Forelimb muscle (tissue), 1 donor: Measurements from ENCODE around the gene SGTA. TPM values are rescaled to one million over a fixed set of nuclear protein-coding genes. Genes with fewer than 3 reads are reported as not detected.

Experiments
- DNase-seq: peaks from one replicate; pipeline ENCODE4 v3.0.0-alpha.2; 2013; ENCODE audit warnings: low read depth
- polyA plus RNA-seq: library from polyadenylated mRNA; unstranded; fragments of 120-200 nt; gene quantifications from one replicate; pipeline ENCODE4 v1.2.1, GENCODE V29; 2013; ENCODE audit not compliant: insufficient read length

The SGTA gene
- polyA plus RNA-seq, 1 donor = 91.3 TPM

DNA sequence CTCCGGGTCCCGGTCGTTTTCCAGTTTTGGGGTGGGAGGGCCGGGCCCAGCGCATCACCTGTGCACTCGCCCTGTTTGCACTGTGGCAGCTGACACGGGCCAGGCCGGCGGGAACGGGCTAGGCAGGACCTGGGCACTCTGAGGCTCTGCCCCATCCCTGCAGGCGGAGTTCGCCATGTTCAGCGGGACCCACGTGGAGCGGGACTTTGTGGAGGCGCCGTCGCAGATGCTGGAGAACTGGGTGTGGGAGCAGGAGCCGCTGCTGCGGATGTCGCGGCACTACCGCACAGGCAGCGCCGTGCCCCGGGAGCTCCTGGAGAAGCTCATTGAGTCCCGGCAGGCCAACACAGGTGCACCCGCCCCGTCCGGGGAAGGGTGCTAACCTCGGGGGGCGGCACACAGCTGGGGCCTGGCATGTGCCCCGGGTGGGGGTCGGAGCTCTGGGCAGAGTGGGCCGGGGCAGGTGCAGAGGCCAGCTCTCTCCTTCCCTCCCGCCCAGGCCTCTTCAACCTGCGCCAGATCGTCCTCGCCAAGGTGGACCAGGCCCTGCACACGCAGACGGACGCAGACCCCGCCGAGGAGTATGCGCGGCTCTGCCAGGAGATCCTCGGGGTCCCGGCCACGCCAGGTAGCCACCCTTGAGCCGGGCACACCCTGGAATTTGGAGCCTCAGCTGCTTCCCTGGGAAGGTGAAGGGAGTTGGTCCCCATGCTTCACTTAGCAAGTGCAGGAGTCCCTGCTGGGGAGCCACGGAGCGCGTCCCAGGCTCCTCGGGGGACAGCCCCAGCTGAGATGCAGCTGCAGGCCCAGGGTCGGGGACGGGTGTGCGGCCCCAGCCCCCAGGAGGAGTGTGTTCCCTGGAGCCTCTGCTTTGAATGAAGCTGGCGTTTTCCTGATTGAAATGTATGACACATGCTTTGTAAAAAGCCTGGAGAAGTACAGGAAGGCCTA is 27.3 kb upstream of the SGTA start:
- no peak for DNase-seq

DNA sequence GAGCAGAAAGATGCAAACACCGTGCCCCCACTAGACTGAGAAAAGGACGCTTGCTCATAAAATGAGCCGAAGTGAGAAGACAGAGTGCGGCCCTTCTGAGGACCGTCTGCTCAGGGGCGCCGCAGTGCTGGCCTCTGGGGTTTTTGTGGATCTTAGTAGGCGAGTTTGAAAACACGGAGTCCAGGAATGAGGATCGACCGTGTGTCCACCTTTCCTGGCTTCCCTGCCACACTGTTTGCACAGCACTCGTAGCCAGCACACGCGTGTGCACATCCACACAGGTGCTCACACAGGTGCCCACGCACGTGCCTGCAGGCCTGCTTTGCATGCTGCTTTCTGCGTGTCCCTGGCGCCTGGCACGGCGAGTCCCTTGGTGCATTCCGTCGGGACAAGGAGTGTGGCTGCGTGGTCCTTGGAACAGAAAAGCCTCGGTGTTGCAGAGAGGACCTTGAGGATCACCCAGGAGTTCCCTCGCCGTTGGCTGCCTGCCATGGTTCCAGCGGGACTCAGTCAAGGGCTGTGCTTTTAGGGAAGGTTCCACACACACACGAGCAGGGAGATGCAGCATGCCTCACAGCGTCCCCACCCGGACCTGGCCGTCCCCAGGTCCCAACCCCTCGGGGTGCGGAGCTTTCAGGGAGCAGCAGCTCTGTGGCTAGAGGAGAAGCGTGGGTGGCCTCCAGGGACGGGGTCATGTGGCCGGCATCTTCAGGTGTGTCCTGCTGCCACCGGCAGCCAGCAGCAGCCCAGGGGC is 26.5 kb upstream of the SGTA start:
- DNase-seq = no peak

DNA sequence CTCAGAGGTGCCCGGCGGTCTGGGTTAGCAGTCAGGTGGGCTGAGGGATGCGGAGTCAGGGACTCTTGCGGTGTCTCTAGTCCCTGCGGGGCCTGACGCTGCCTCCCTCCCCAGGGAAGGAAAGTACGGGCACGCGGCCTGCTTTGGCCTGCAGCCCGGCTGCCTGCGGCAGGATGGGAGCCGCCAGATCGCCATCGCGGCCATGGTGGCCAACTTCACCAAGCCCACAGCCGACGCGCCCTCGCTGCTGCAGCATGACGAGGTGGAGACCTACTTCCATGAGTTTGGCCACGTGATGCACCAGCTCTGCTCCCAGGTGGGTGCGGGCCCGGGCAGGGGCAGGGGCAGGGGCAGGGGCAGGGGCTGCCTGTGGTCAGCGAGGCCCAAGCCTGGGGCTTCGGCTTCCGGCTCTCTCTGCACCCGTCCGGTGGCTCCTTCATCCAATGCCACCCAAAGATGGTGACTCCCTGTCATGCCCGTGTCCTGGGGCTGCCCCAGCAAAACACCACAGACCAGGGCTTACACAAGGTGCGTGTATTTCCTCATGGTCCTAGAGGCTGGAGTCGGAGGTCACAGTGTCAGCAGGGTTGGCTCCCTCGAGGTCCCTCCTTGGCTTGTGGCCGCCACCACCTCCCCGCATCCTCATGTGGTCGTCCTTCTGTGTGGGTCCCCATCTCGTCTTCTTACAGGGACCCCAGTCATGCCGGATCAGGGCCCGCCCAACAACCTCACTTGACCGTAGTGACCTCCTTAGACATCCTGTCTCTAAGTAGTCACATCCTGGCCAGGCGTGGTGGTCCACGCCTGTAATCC is 25.3 kb upstream of the SGTA start:
- DNase-seq = no peak

DNA sequence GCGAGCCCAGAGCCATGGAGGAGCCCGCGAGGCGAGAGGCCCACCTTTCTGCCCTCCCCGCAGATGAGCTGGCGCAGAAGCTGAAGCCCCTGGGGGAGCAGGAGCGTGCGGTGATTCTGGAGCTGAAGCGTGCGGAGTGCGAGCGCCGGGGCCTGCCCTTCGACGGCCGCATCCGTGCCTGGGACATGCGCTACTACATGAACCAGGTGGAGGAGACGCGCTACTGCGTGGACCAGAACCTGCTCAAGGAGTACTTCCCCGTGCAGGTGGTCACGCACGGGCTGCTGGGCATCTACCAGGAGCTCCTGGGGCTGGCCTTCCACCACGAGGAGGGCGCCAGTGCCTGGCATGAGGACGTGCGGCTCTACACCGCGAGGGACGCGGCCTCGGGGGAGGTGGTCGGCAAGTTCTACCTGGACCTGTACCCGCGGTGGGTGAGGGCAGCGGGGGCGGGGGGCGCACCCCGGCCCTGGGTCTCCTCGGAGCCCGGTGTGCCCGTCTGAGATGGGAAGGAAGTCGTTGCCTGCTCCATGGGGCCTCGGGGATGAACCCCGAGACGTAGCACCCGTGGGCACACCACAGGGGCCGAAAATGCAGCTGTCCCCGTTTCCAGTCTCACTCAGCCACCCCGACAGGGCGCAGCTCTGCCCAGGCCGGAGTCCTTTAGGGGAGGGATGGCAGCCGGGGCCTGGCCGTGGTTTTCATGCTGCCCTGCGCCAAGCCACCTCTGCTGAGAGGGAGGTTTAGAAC is 24.5 kb upstream of the SGTA start:
- no peak for DNase-seq

DNA sequence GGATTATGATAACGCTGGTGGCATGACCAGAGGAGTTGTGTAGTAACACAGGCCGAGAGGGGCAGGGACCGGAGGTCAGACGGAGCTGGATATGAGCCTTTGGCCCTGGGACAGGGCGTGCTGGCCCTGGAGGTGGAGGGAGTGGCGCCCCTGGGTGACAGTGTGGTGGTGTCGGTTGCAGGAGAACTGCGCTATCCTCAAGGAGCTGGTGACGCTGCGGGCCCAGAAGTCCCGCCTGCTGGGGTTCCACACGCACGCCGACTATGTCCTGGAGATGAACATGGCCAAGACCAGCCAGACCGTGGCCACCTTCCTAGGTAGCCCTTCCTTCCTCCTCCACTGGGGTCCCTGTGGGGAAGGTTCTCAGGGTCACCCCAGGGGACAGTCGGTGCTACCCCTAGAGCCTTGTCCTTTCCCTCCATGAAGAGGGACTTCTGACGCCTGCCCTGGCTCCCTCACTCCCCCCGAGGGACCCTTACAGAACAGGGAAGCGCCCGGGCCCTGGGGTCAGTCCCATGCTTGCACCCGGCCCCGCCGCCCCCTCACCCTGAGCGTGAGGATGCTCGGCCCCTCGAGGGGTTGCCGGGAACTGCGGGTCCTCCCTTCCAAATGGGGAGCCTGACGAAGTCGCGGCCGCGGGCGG is 23.8 kb upstream of the SGTA start:
- DNase-seq = no peak

DNA sequence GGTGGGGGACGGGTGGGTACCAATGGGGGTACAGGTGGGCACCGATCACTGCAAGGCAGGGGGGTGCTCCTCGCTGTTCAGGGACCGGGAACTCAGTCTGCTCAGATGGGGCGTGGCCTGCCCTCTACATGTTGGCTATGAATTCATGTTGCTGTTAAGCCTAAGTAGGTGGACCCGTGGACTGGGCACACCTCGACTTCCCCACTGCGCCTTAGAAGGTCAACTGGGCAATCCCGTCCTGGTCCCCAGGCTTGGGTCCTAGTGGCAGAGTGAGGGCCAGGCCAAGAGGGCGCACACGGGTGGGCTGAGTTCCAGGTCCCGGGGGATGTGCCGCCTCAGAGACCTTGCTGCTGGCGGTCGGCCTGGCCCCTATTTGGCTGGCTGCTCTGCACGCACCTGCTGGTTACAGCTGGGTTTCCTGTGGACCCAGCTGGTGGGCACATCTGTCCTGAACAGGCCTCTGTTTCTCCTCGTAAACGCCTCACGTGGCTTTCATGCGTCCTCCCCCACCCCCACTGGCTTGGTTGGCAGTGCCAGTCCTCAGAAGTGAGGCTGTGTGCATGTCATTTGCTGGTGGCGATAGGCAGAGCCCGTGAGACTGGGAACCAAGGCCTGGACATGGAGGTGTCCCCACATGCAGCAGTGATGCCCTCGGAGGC is 23.0 kb upstream of the SGTA start:
- no peak for DNase-seq

DNA sequence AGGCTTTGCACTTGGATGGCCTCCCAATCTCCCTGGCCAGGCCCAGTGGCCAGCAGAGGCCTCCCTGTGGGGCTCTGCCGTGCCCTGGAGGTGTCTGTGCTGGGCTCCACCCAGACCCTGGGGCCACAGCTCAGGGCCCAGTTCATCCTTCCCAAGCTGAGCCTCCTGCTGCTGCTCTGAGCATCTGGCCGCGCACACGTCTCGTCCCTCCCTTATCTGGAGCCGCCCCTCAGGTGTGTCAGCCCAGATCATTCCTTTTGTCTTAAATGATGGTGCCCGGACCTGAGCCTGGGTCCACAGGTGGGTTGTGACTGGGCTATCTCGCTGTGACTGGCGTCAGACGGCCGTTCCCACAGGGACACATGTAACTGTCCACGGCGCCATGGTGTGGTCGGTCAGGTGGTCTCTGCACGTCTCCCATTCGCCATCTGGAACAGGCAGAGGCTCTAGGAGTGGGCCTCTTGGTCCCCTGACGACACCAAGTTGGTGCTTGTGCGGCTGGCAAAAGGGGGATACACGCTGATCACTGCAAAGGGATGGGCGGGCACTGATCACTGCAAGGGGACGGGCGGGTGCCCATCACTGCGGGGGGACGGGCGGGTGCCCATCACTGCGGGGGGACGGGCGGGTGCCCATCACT is 22.3 kb upstream of the SGTA start:
- DNase-seq = no peak

DNA sequence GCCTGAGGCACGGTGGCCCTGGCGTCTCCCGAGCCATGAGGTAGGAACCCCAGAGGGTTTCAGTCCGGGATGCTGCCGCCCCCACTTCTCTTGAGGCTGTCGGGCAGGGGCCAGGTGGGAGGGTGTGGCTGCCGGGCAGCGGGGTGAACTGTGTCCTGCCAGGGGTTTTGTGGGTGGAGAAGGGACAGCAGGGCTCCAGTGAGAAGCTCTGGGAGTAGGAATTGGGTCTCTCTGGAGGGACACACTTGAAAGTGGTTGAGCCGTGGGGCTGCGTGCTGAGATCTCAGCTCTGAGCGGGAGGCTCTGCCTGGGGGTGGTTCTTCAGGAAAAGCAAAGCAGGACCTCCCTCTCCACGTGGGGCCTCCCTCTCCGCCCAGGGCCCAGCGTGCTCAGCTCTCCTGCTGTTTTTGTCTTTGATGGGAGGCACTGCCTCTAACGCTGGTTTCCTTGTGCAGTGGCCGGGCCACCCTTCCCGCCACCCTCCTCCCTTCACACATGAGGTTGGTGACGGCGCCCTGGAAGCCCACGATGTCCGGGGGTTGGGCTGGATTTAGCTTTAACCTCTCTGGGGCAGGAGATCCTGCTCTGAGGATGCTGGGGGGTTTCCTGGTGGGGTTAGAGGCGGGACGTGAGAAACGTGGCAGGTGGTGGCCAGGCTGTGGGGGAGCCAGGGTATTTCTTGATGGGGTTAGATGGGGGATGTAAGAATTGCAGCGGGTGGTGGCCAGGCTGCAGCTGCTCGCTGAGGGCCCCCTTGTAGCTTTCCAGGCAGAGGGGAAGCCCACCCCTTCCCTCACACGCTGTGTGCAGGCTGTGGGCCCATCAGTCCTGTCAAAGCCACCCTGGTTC is 21.3 kb upstream of the SGTA start:
- no peak for DNase-seq

DNA sequence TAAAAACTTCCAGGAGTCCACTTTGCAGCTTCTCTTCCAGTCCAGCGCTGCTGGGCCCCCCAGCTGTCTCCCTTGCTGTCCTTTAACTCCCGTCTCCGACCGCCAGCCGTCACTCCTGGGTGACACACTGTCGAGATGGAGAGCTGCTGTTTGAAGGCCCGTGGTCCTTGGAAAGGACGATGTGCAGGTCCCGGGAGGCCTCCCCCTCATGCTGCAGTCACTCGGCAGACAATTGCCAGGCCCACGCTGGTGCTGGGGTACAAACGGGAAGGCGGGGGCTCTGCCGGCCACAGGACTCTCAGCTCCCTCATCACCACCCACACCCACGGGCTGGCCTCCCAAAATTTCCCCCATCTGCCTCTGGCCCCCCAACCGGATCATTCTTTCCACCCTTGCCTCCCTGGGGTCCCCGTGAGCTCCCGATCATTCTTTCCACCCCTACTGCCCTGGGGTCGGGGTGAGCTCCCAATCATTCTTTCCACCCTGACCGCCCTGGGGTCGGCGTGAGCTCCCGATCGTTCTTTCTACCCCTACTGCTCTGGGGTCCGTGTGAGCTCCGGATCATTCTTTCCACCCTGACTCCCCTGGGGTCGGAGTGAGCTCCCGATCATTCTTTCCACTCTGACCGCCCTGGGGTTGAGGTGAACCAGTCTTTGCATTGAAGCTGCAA is 20.5 kb upstream of the SGTA start:
- no peak for DNase-seq

DNA sequence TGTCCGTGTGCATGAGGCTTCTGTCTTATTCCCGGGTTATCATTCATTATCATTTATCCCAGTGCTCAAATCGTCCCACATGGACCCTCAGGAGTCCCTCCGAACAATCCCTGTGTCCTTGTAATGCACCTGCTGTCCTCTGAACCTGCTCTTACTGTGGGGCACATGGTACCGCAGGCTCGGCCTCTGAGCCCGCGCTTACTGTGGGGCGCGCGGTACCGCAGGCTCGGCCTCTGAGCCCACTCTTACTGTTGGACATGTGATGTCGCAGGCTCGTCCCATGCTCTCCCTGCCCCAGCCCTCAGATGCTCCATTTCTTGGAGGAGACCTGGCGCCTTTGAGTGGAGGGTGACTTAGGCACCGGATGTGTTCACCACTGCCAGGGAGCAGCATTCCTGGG is 19.8 kb upstream of the SGTA start:
- no peak for DNase-seq

DNA sequence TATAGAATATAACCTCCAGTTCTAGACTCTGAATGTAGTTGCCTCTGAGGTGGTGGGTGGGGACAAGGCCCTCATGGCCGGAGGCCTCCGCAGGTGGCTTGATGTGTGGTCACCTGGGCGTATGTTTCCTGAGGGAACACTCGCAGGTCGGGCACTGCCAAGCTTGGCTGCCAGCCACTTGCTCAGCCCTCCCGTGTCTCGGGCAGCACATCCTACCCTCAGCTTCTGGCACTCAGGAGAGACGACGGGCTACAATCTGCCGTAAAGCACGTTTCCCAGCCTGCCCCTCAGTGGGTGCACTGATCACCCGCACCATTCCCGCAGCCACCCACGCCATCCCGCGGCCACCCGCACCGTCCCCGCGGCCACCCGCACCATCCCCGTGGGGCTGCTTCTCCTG is 17.4 kb upstream of the SGTA start:
- DNase-seq = no peak

DNA sequence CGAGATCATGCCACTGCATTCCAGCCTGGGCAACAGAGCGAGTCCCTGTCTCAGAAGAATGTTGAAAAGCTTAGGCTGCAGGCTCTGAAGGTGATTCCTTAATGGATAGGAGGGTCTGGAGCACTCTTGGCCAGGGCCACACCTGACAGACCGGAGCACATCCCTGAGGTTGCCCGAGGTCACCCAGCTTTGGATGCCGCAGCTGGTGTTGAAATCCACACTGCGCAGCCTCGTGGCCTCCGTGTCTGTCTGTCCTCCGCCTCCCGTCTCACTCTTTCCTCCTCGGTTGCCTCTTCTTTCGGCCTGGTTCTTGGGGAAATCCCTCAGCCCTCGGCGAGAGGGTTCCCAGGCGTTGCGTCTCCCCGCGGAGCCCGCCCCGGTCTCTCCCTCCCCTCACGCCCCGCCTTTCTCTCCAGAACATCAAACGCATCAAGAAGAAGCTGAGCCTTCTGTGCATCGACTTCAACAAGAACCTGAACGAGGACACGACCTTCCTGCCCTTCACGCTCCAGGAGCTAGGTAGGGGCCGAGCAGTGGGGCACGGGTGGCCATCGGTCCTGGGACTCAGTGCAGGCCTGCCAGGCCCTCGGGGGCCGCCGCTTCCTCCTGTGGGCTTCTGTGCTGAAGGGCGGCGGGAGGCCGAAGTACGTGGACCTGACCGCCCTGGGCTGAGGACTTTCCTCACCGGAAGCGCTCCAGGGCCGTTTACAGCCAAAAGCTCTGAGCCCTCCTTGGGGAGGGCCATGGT is 16.4 kb upstream of the SGTA start:
- DNase-seq = no peak

DNA sequence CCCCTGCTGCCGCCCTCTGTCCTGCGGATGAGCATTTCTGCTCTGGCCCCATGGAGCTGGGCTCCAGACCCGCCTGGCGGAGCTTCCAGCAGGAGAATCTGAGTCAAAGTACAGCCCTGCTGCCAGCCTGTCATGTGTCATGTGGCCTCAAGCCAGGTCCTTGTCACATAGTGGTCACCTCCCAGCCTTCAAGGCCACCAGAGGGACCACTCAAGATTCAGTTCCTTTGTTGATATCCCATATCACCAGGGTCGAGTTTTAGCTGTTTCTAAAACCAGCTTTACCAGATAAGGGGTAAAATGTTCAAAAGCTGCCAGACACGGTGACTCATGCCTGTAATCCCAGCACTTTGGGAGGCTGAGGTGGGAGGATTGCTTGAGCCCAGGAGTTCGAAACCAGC is 15.7 kb upstream of the SGTA start:
- DNase-seq = no peak

DNA sequence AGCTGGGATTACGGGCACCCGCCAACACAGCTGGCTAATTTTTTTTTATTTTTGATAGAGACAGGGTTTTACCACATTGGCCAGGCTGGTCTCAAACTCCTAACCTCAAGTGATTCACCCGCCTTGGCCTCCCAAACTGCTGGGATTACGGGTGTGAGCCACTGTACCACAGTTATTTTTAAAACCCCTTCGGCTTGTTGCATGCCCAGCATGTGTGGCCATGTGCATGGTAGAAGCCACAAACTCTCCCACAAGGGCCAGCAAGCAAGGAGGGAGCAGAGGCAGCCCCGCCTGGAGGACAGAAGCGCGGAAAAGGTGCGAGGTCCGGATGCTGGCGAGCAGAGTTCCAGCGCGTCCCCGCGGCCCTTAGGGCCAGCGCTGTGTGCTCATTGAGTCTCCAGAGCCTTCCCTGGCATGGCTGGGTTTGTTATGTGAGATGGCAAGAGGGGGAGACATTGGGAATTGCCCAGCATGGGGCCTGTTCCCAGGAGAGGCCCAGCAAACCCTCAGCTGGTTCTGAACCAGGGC is 15.1 kb upstream of the SGTA start:
- DNase-seq = no peak

DNA sequence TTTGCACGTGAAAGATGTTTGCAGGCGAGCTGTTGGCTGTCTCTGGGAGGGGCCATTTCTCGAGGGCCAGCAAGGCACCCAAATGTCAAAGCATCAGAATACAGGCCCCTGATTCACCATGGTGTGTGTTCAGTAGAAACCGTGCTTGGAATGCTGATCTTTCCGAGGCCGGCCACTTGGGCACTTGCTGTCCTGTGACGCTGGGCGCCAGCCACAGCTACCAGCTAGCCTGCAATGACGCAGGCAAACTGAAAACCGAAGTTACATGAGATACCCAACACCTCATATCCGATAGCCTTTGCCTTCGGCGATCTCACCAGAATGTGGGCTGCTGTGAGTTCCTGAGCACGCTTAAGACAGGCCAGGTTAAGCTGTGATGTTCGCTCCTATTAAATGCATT is 14.2 kb upstream of the SGTA start:
- no peak for DNase-seq

DNA sequence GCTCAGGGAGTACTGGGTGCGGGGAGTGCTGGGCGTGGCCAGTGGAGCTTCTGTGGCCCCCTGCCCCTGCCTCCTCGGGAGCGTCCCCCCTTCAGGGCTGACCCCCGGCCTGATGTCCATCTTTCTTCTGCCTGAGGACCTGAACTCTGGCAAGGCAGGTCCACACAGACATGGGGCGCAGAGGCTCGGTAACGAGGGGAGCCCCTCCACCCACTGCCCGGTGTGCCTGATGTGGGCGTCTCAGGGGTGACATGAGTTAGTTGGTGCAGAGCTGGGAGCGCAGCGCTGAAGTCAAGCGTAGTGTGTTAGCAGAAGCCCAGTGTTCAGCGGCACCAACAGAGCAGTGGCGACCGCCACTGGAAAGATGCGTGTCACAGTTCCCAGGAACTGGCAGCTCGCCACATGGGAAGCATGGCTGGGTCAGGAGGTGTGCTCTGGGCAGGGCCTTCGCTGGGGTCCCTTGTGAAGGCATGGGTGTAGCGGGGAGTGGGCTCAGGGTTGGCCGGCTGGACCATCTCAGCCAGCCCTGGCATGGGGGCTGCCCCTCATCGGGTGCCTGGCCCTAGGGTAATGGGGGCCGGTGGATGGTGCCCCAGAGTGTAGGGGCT is 13.7 kb upstream of the SGTA start:
- DNase-seq = no peak
